HFFc6 (cell line): ENCODE data around the gene APC2. TPM values are rescaled to one million over a fixed set of nuclear protein-coding genes. Genes with fewer than 3 reads are reported as not detected.
"Not testable (repeated sequence)": the region's sequence is repeated elsewhere in the genome, so short reads cannot be mapped to it uniquely, and the experiment has no call there.

ENCODE experiments used
- DNase-seq: peaks from one replicate; pipeline ENCODE4 v3.0.0-alpha.2; 2018
- H3K27ac Mint-ChIP-seq: 2 replicates; pipeline ENCODE4 v1.8.0; 2020; ENCODE audit warnings: mild to moderate bottlenecking, mixed read lengths
- H3K27me3 Mint-ChIP-seq: 2 replicates; pipeline ENCODE4 v1.8.0; 2021; ENCODE audit warnings: mild to moderate bottlenecking, moderate library complexity, mixed read lengths; ENCODE audit not compliant: insufficient read depth
- H3K36me3 Mint-ChIP-seq: 2 replicates; pipeline ENCODE4 v1.8.0; 2021; ENCODE audit warnings: low read depth, mixed read lengths
- H3K4me1 Mint-ChIP-seq: 2 replicates; pipeline ENCODE4 v1.8.0; 2020; ENCODE audit warnings: low read depth, mixed read lengths
- H3K4me3 Mint-ChIP-seq: 2 replicates; pipeline ENCODE4 v1.8.0; 2020; ENCODE audit warnings: mild to moderate bottlenecking, moderate library complexity, mixed read lengths
- H3K9me3 Mint-ChIP-seq: 2 replicates; pipeline ENCODE4 v1.8.0; 2020; ENCODE audit warnings: mild to moderate bottlenecking, mixed read lengths
- CTCF ChIP-seq: fragments of 200-600 bp; sonication (generic); IDR thresholded peaks from 2 replicates; pipeline ENCODE4 v1.5.0; 2021; ENCODE audit warnings: antibody characterized with exemption, mild to moderate bottlenecking
- total RNA-seq, 6 experiments: library from RNA; stranded (reverse); fragmentation: NEBNext Ultra II Directional; extraction: Animal tissue kit (Norgen Biotek cat#: 25700); gene quantifications; 2 replicates in 1 of 6; 3 replicates in 5 of 6; pipeline ENCODE4 v1.2.3, GENCODE V29; 2021

APC2 gene
- total RNA-seq, 6 experiments from 2014 or later = 0.18 to 0.47 (median 0.32) TPM

DNA sequence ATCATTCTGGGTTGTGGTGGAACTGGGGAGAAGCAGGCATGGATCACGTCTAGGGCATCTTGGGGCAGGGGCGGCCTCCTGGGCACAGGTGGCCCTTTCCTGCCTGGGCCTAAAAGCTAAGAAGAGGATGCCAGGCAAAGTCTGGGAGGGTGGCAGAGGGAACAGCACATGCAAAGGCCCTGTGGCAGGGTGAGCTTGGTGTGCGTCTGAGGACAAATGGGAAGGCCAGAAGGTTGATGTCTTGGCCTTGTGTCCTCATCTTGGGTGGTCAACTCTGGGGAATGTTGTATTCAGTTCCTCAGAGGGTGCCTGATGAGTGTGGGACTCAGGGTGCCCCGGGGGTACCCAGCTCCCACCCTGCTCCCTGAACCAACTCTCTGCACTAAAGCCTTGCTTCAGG is 68.5 kb downstream of the APC2 start:
- Mint-ChIP-seq H3K27ac (no peak overlapping the region), H3K27me3 (peaks cover 9% of the 10 kb centered on the region), H3K4me1 (no peaks in the 10 kb centered on the region), H3K9me3 (no peaks in the 10 kb centered on the region), H3K4me3 (no peak overlapping the region), H3K36me3 (no peaks in the 10 kb centered on the region)
- no peak for TF ChIP-seq CTCF
- DNase-seq = no peak

DNA sequence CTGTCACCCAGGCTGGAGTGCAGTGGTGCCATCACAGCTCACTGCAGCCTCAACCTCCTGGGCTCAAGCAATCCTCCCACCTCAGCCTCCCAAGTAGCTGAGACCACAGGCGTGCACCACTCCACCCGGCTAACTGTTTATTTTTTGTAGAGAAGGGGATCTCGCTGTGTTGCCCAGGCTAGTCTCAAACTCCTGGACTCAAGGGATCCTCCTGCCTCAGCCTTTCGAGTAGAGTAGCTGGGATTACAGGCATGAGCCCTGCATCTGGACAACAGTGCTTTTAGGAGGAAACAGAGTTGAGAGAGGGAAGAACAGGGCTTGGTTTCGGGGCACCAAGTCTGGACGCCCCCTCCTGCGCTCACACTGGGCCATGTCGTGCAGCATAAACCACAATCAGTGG is 69.9 kb downstream of the APC2 start:
- H3K27ac Mint-ChIP-seq, H3K4me3 Mint-ChIP-seq, DNase-seq, H3K4me1 Mint-ChIP-seq, H3K9me3 Mint-ChIP-seq, H3K36me3 Mint-ChIP-seq: not testable (repeated sequence)
- H3K27me3 Mint-ChIP-seq = peaks cover 13% of the 10 kb centered on the region

- peaks cover 7% of the 10 kb centered on the region for H3K9me3 Mint-ChIP-seq
- peaks cover 13% of the 10 kb centered on the region for H3K27me3 Mint-ChIP-seq
- no peak for DNase-seq
- no peaks in the 10 kb centered on the region for H3K36me3 Mint-ChIP-seq
- H3K27ac Mint-ChIP-seq = no peak overlapping the region
- no peak overlapping the region for H3K4me3 Mint-ChIP-seq
- H3K4me1 Mint-ChIP-seq = no peaks in the 10 kb centered on the region; the same call in 1 of the 2 replicates
- no peak for TF ChIP-seq CTCF
Measured at GRCh38 chr19:1520203-1520780, 70.4 kb downstream of the APC2 start.

DNA sequence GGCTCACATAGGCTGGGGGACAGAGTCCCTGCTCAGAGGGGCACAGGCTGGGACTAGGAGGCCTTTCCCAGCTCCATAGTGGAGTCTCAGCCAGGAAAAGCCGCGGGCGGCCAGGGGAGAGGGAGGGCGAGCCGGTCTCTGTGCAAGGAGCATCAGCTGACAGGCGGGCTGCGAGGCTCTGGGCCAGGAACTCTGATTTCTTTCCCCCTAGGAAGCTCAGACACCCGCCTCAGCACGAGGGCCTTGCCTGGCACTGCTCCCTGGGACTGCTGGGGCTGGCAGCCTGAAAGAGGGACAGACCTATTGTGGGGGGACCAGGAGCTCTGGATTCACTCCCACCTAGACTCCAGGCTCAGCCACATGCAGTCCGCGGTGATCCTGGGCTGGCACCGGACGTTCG is 71.7 kb downstream of the APC2 start:
- TF ChIP-seq CTCF = no peak
- peaks cover 15% of the 10 kb centered on the region for H3K27me3 Mint-ChIP-seq
- DNase-seq = no peak
- no peaks in the 10 kb centered on the region for H3K36me3 Mint-ChIP-seq
- H3K4me1 Mint-ChIP-seq = no peaks in the 10 kb centered on the region; the same call in 1 of the 2 replicates
- no peak overlapping the region for H3K27ac Mint-ChIP-seq
- H3K9me3 Mint-ChIP-seq = peaks cover 7% of the 10 kb centered on the region
- H3K4me3 Mint-ChIP-seq = no peak overlapping the region

DNA sequence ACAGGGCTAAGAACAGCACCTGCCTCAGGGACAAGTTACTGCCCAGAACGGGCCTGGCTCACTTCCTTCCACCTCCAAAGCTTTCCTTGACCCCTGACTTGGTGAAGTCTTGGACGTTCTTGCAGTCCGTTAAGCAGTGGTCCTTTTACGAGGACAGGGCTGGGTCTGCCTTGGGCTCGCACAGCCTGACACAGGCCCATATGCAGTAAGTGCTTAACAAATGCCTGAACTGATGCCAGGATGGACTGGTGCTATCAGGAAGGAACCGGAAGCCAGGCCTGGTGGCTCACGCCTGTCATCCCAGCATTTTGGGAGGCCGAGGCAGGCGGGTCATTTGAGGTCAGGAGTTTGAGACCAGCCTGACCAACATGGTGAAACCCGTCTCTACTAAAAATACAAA is 72.1 kb downstream of the APC2 start:
- no peak for DNase-seq
- H3K27me3 Mint-ChIP-seq = peaks cover 15% of the 10 kb centered on the region

DNA sequence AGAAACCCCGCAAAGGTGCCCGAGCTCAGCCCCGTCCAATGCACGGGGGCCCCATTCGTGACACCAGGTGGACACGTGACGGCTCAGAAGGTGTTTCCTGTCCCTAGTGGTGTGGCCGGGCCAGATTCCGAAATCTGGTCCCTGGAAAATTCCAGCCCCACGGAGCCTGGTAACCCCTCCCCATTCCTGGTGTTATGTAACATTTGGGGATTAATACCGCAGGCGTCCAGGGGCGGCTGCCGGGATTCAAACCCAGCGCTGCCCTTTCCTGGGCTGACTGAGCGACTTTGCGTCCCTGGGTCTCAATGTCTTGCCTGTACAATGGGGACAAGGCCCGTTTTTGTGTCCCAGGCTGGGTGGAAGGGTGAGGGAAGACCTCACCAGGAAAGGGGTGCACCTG is 72.9 kb downstream of the APC2 start:
- no peak overlapping the region for H3K27ac Mint-ChIP-seq
- peaks cover 7% of the 10 kb centered on the region for H3K9me3 Mint-ChIP-seq
- H3K36me3 Mint-ChIP-seq = no peaks in the 10 kb centered on the region
- no peak for DNase-seq
- H3K4me3 Mint-ChIP-seq = no peak overlapping the region
- no peaks in the 10 kb centered on the region; the same call in 1 of the 2 replicates for H3K4me1 Mint-ChIP-seq
- peaks cover 15% of the 10 kb centered on the region for H3K27me3 Mint-ChIP-seq
- no peak for TF ChIP-seq CTCF

More for the DNA sequence above, 72.1 kb downstream of the APC2 start:
- H3K9me3 Mint-ChIP-seq = peaks cover 7% of the 10 kb centered on the region
- no peaks in the 10 kb centered on the region; the same call in 1 of the 2 replicates for H3K4me1 Mint-ChIP-seq
- H3K27ac Mint-ChIP-seq = no peak overlapping the region
- H3K36me3 Mint-ChIP-seq = no peaks in the 10 kb centered on the region
- no peak for TF ChIP-seq CTCF
- no peak overlapping the region for H3K4me3 Mint-ChIP-seq

Other genes with a start within 250 kb of the APC2 start
- 10 to 100 TPM; 52.9 to 59.1 (median 56.7) TPM for gene STK11, start 244.3 kb upstream of the APC2 start, total RNA-seq
- gene CBARP, start 212.1 kb upstream of the APC2 start, total RNA-seq = 10 to 100 TPM in 1 of 6 experiments, 1 to 10 TPM in 5; 7.6 to 12.7 (median 8.6) TPM
- gene ATP5F1D, start 208.4 kb upstream of the APC2 start, total RNA-seq = 100 to 1,000 TPM; 190 to 243 (median 217) TPM
- gene MIDN, start 201.5 kb upstream of the APC2 start, total RNA-seq = 10 to 100 TPM; 58.4 to 73.3 (median 67.4) TPM
- 100 to 1,000 TPM; 160 to 243 (median 190) TPM for gene CIRBP, start 180.8 kb upstream of the APC2 start, total RNA-seq
- gene FAM174C, start 174.6 kb upstream of the APC2 start, total RNA-seq = 10 to 100 TPM; 54.2 to 77.6 (median 63.8) TPM
- gene EFNA2, start 164.2 kb upstream of the APC2 start, total RNA-seq = not detected
- gene NDUFS7, start 66.2 kb upstream of the APC2 start, total RNA-seq = 100 to 1,000 TPM in 2 of 6 experiments, 10 to 100 TPM in 4; 91.9 to 105 (median 97.6) TPM
- gene GAMT, start 48.6 kb upstream of the APC2 start, total RNA-seq = 10 to 100 TPM; 55.2 to 71.3 (median 67.7) TPM
- gene DAZAP1, start 42.5 kb upstream of the APC2 start, total RNA-seq = 100 to 1,000 TPM in 4 of 6 experiments, 10 to 100 TPM in 2; 87.2 to 109 (median 103) TPM
- gene RPS15, start 11.7 kb upstream of the APC2 start, total RNA-seq = 1,000 to 10,000 TPM; 1,047 to 1,358 (median 1,277) TPM
- 10 to 100 TPM; 26.7 to 34.8 (median 29.6) TPM for gene C19orf25, start 29.1 kb downstream of the APC2 start, total RNA-seq
- 1 to 10 TPM in 3 of 6 experiments, under 1 TPM in 3; 0.34 to 1.2 (median 0.98) TPM for gene PCSK4, start 40.2 kb downstream of the APC2 start, total RNA-seq
- gene REEP6, start 41.1 kb downstream of the APC2 start, total RNA-seq = 1 to 10 TPM; 1.7 to 4.6 (median 2.1) TPM
- 10 to 100 TPM; 14.9 to 20.5 (median 16.2) TPM for gene ADAMTSL5, start 62.9 kb downstream of the APC2 start, total RNA-seq
- gene PLK5, start 74.0 kb downstream of the APC2 start, total RNA-seq = 1 to 10 TPM in 1 of 6 experiments, under 1 TPM in 5; 0.26 to 1.3 (median 0.70) TPM
- 10 to 100 TPM; 28.6 to 36.7 (median 31.4) TPM for gene MEX3D, start 118.2 kb downstream of the APC2 start, total RNA-seq
- gene MBD3, start 142.7 kb downstream of the APC2 start, total RNA-seq = 100 to 1,000 TPM in 1 of 6 experiments, 10 to 100 TPM in 5; 75.6 to 104 (median 85.7) TPM
- gene UQCR11, start 155.3 kb downstream of the APC2 start, total RNA-seq = 100 to 1,000 TPM; 178 to 319 (median 252) TPM
- 100 to 1,000 TPM in 1 of 6 experiments, 10 to 100 TPM in 5; 74.9 to 102 (median 82.0) TPM for gene TCF3, start 202.5 kb downstream of the APC2 start, total RNA-seq